ENCODE measurements around the gene HK3.

The HK3 gene

GRCh38 chr5:176856746-176857145, 42.4 kb downstream of the HK3 start:
- ATAC-seq (replicated peaks; ENCODE audit: extremely low read depth, poor library complexity, severe bottlenecking) (no peak), DNase-seq (ENCODE audit: low spot score in 2 of 2) (no peak)
- Mint-ChIP-seq H3K27ac (ENCODE audit: low read depth) (no peak overlapping the region), H3K36me3 (ENCODE audit: insufficient read depth) (no peaks in the 10 kb centered on the region), H3K9me3 (no peaks in the 10 kb centered on the region), H3K4me1 (no peaks in the 10 kb centered on the region), H3K4me3 (no peak overlapping the region), H3K27me3 (peaks cover 70% of the 10 kb centered on the region)

GRCh38 chr5:176855598-176855997, 43.5 kb downstream of the HK3 start:
- no peak for ATAC-seq (replicated peaks; ENCODE audit: extremely low read depth, poor library complexity, severe bottlenecking)
- H3K9me3 Mint-ChIP-seq, result no peaks in the 10 kb centered on the region
- DNase-seq (ENCODE audit: low spot score in 2 of 2), result no peak

DNA sequence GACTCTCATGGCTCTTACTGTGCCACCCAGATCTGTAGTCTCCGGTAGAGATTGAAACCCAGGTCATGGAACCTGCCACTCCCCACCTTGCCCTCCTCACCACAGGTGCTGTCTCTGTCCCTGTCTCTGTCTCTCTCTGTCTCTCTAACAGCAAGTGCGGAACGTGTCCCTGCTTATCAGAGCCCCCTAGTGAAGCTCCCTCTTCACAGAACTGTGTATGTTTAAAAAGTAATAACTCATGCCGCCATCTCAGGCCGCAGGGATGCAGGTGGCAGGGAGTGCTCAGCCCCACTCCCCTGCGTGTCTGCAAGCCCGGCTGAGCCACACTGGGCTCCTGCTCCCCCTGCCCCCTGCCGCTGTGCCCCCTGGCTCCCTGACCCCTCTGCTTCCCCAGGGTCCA, 45.0 kb downstream of the HK3 start:
- Mint-ChIP-seq H3K4me1 (no peaks in the 10 kb centered on the region), H3K27me3 (peaks cover 76% of the 10 kb centered on the region), H3K9me3 (no peaks in the 10 kb centered on the region), H3K27ac (ENCODE audit: low read depth) (no peak overlapping the region), H3K36me3 (ENCODE audit: insufficient read depth) (no peaks in the 10 kb centered on the region), H3K4me3 (no peak overlapping the region)
- no peak for DNase-seq (ENCODE audit: low spot score in 2 of 2)
- ATAC-seq (replicated peaks; ENCODE audit: extremely low read depth, poor library complexity, severe bottlenecking), result no peak

More at GRCh38 chr5:176855598-176855997, 43.5 kb downstream of the HK3 start:
- Mint-ChIP-seq H3K27ac (ENCODE audit: low read depth) (no peak overlapping the region), H3K4me1 (no peaks in the 10 kb centered on the region), H3K27me3 (peaks cover 72% of the 10 kb centered on the region), H3K36me3 (ENCODE audit: insufficient read depth) (no peaks in the 10 kb centered on the region), H3K4me3 (no peak overlapping the region)

DNA sequence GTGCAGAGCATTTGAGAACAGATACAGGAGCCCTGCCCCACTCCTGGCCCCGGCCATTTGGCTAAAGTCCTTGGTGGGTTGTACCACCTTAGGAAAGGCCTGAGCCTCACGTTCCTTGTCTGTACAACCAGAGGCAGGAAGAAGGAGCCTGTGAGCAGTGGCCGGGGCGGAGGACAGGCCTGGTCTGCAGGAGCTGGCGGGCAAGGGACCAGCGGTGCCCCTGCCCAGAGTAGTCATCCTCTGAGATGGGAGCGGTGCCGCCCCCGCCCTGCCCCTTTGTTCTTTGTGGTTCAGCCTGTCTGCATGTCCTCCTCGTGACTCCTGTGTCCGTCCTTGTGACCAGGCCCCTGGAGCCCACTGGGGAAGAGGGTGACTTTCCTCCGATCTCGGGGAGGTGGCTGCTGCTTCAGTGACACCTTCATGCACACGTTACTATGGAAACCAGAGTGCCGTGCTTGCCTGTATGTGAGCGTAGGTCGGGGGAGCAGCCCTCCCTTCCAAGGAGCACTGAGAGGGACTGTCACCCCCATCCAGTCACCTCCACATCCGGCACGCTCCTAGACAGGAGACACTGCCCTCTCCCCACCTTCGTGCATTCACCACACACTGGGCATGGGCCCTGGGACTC, 45.9 kb downstream of the HK3 start:
- no peaks in the 10 kb centered on the region for H3K36me3 Mint-ChIP-seq (ENCODE audit: insufficient read depth)
- DNase-seq (ENCODE audit: low spot score in 2 of 2), result no peak
- no peaks in the 10 kb centered on the region for H3K9me3 Mint-ChIP-seq
- H3K4me1 Mint-ChIP-seq, result no peaks in the 10 kb centered on the region
- H3K27ac Mint-ChIP-seq (ENCODE audit: low read depth), result no peak overlapping the region
- peaks cover 76% of the 10 kb centered on the region for H3K27me3 Mint-ChIP-seq
- ATAC-seq (replicated peaks; ENCODE audit: extremely low read depth, poor library complexity, severe bottlenecking), result no peak
- H3K4me3 Mint-ChIP-seq, result no peak overlapping the region

GRCh38 chr5:176851871-176852658, 47.1 kb downstream of the HK3 start:
- Mint-ChIP-seq H3K36me3 (ENCODE audit: insufficient read depth) (no peaks in the 10 kb centered on the region), H3K9me3 (no peaks in the 10 kb centered on the region), H3K4me1 (no peaks in the 10 kb centered on the region), H3K27ac (ENCODE audit: low read depth) (no peak overlapping the region), H3K27me3 (peaks cover 76% of the 10 kb centered on the region), H3K4me3 (no peak overlapping the region)
- ATAC-seq (replicated peaks; ENCODE audit: extremely low read depth, poor library complexity, severe bottlenecking), result no peak
- no peak for DNase-seq (ENCODE audit: low spot score in 2 of 2)

GRCh38 chr5:176851380-176851779, 47.8 kb downstream of the HK3 start:
- Mint-ChIP-seq H3K27ac (ENCODE audit: low read depth) (no peak overlapping the region), H3K27me3 (peaks cover 76% of the 10 kb centered on the region), H3K4me1 (no peaks in the 10 kb centered on the region), H3K36me3 (ENCODE audit: insufficient read depth) (no peaks in the 10 kb centered on the region), H3K4me3 (no peak overlapping the region), H3K9me3 (no peaks in the 10 kb centered on the region)
- ATAC-seq (replicated peaks; ENCODE audit: extremely low read depth, poor library complexity, severe bottlenecking) (no peak), DNase-seq (ENCODE audit: low spot score in 2 of 2) (no peak)

- H3K27ac Mint-ChIP-seq (ENCODE audit: low read depth), result no peak overlapping the region
- H3K4me3 Mint-ChIP-seq, result no peak overlapping the region
- no peaks in the 10 kb centered on the region for H3K4me1 Mint-ChIP-seq
- peaks cover 84% of the 10 kb centered on the region for H3K27me3 Mint-ChIP-seq
- DNase-seq (ENCODE audit: low spot score in 2 of 2) (no peak), ATAC-seq (replicated peaks; ENCODE audit: extremely low read depth, poor library complexity, severe bottlenecking) (no peak)
- H3K36me3 Mint-ChIP-seq (ENCODE audit: insufficient read depth), result no peaks in the 10 kb centered on the region
- H3K9me3 Mint-ChIP-seq, result no peaks in the 10 kb centered on the region
Observed at GRCh38 chr5:176850371-176851245, 48.5 kb downstream of the HK3 start.

GRCh38 chr5:176849611-176850227, 49.4 kb downstream of the HK3 start:
- peaks cover 85% of the 10 kb centered on the region for H3K27me3 Mint-ChIP-seq

DNA sequence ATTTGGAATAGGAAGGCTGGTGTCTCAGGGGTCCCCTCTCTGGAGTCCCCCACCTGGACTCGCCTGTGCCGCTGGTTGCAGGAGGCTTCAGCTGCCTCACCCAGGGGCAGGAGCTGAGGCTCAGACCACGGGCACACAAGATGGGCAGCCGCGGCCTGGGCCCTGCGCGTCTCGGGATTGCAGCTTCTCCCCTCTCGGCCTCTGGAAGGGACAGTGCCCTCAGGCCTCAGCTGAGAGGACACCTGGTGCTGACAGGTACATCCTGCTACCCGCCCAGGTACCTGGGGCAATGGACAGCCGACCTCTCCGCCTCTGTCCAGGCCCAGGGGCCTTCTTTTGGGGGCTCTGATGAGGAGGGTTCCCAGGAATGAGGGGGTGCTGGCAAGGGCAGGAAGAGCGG, 50.5 kb downstream of the HK3 start:
- DNase-seq (ENCODE audit: low spot score in 2 of 2), result no peak
- H3K36me3 Mint-ChIP-seq (ENCODE audit: insufficient read depth), result no peaks in the 10 kb centered on the region
- H3K4me3 Mint-ChIP-seq, result no peak overlapping the region
- ATAC-seq (replicated peaks; ENCODE audit: extremely low read depth, poor library complexity, severe bottlenecking), result no peak
- no peaks in the 10 kb centered on the region for H3K4me1 Mint-ChIP-seq
- no peak overlapping the region for H3K27ac Mint-ChIP-seq (ENCODE audit: low read depth)
- no peaks in the 10 kb centered on the region for H3K9me3 Mint-ChIP-seq
- H3K27me3 Mint-ChIP-seq, result peaks cover 85% of the 10 kb centered on the region

More at GRCh38 chr5:176849611-176850227, 49.4 kb downstream of the HK3 start:
- no peak overlapping the region for H3K4me3 Mint-ChIP-seq
- ATAC-seq (replicated peaks; ENCODE audit: extremely low read depth, poor library complexity, severe bottlenecking), result no peak
- no peaks in the 10 kb centered on the region for H3K9me3 Mint-ChIP-seq
- no peaks in the 10 kb centered on the region for H3K4me1 Mint-ChIP-seq
- H3K27ac Mint-ChIP-seq (ENCODE audit: low read depth), result no peak overlapping the region
- H3K36me3 Mint-ChIP-seq (ENCODE audit: insufficient read depth), result no peaks in the 10 kb centered on the region
- DNase-seq (ENCODE audit: low spot score in 2 of 2), result no peak

GRCh38 chr5:176847726-176848290, 51.3 kb downstream of the HK3 start:
- ATAC-seq (replicated peaks; ENCODE audit: extremely low read depth, poor library complexity, severe bottlenecking) (no peak), DNase-seq (ENCODE audit: low spot score in 2 of 2) (no peak)
- Mint-ChIP-seq H3K4me3 (no peak overlapping the region), H3K4me1 (no peaks in the 10 kb centered on the region), H3K36me3 (ENCODE audit: insufficient read depth) (no peaks in the 10 kb centered on the region), H3K9me3 (no peaks in the 10 kb centered on the region), H3K27me3 (peaks cover 88% of the 10 kb centered on the region), H3K27ac (ENCODE audit: low read depth) (no peak overlapping the region)

DNA sequence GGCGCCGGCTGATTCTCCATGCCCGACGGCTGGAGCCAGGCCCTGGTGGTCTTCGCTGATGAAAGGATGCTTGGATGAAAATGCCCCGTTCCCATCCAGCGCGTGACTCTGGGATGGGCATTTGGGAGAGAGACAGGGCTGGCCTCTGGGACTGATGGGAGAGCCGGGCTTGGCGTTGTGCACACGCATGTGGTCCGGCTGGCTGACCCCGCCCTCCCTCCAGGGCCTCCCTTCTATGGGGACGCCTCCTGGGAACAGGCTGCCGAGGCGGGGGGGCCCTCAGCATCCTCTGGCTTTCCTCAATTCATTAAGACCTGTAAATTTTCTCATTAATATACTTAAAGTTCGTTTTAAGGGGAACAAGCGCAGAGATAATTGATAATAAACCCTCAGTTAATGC, 52.0 kb downstream of the HK3 start:
- H3K27ac Mint-ChIP-seq (ENCODE audit: low read depth), result no peak overlapping the region
- no peaks in the 10 kb centered on the region for H3K36me3 Mint-ChIP-seq (ENCODE audit: insufficient read depth)
- no peaks in the 10 kb centered on the region for H3K9me3 Mint-ChIP-seq
- ATAC-seq (replicated peaks; ENCODE audit: extremely low read depth, poor library complexity, severe bottlenecking) (no peak), DNase-seq (ENCODE audit: low spot score in 2 of 2) (no peak)
- H3K4me3 Mint-ChIP-seq, result no peak overlapping the region
- no peaks in the 10 kb centered on the region for H3K4me1 Mint-ChIP-seq
- peaks cover 88% of the 10 kb centered on the region for H3K27me3 Mint-ChIP-seq
